Retinal pigment epithelial cell (primary cell): ENCODE data around the gene WDR35.
A peak's percentile ranks its signal among the peaks of the same experiment; 100 is the strongest.

Source experiments
- DNase-seq: peaks from one replicate; pipeline ENCODE4 v3.0.0-alpha.2; 2010; ENCODE audit warnings: low read depth
- H3K4me3 ChIP-seq: 2 replicates; pipeline ENCODE4 v1.5.1; 2011; ENCODE audit warnings: mild to moderate bottlenecking, low read length, control low read depth, moderate library complexity
- CTCF ChIP-seq: conservative IDR thresholded peaks from 2 replicates; pipeline ENCODE4 v1.5.1; 2011; ENCODE audit warnings: low read depth, low read length, control low read depth, inconsistent platforms

Gene WDR35

GRCh38 chr2:19870792-19871191 is 119.1 kb downstream of the WDR35 start:
- DNase-seq, result no peak
- no peak overlapping the region for H3K4me3 ChIP-seq
- no peak for TF ChIP-seq CTCF

GRCh38 chr2:19868701-19869580 is 121.0 kb downstream of the WDR35 start:
- TF ChIP-seq CTCF, result no peak
- no peak for DNase-seq
- H3K4me3 ChIP-seq, result peak overlapping the region; percentile 53

GRCh38 chr2:19868224-19868623 is 121.7 kb downstream of the WDR35 start:
- TF ChIP-seq CTCF, result no peak
- peak overlapping the region; percentile 53 for H3K4me3 ChIP-seq
- no peak for DNase-seq

GRCh38 chr2:19866771-19867170 is 123.1 kb downstream of the WDR35 start:
- TF ChIP-seq CTCF, result no peak
- no peak for DNase-seq
- H3K4me3 ChIP-seq, result no peak overlapping the region

- no peak for TF ChIP-seq CTCF
- H3K4me3 ChIP-seq, result no peak overlapping the region
- DNase-seq, result no peak
Observed at GRCh38 chr2:19865151-19865550, 124.8 kb downstream of the WDR35 start.

GRCh38 chr2:19864381-19864780 is 125.5 kb downstream of the WDR35 start:
- no peak for DNase-seq
- H3K4me3 ChIP-seq, result no peak overlapping the region
- no peak for TF ChIP-seq CTCF
